GM12878 (cell line): Measurements from ENCODE around the gene PIR. TPM values are rescaled to one million over a fixed set of nuclear protein-coding genes. Genes with fewer than 3 reads are reported as not detected.

Source experiments
- ATAC-seq: fragments of 200-7000 bp; cut with Tn5 transposase; 3 replicates; pipeline ENCODE4 v1.9.1; 2020; ENCODE audit warnings: mild to moderate bottlenecking, moderate library complexity
- BruUV-seq: library from RNA; stranded (reverse); fragments of 400-500 nt; replicated peaks from 2 replicates; lab custom pipeline; 2021; lab: Mats Ljungman, UMichigan
- CTCF ChIA-PET: fragments of 300-600 bp; sonication (Branson Sonifier 250); formaldehyde crosslinking; extraction: SDS; loops from one replicate; lab custom pipeline; 2021; ENCODE audit warnings: inconsistent platforms; lab: Yijun Ruan, JAX
- POLR2A ChIA-PET: fragments of 350-600 bp; formaldehyde crosslinking; extraction: SDS; loops from one replicate; lab custom pipeline; 2021; ENCODE audit warnings: inconsistent platforms; lab: Charles Lee
- RAD21 ChIA-PET: fragments of 300-600 bp; sonication (Branson Sonifier 250); formaldehyde crosslinking; loops from one replicate; lab custom pipeline; 2023; ENCODE audit warnings: antibody characterized with exemption; ENCODE audit not compliant: unreplicated experiment; lab: Charles Lee
- SMC1A ChIA-PET: fragments of 300-600 bp; sonication (Branson Sonifier 250); formaldehyde crosslinking; loops from one replicate; lab custom pipeline; 2023; ENCODE audit not compliant: unreplicated experiment, uncharacterized antibody; lab: Charles Lee
- DNase-seq: peaks from one replicate; pipeline ENCODE4 v3.0.0-alpha.2; 2011; ENCODE audit warnings: low read depth, low spot score
- FAIRE-seq: peaks from 3 replicates; lab custom pipeline; 2011; peaks lifted over from hg19 to GRCh38; lab: Jason Lieb, UNC
- H2AFZ ChIP-seq: 2 replicates; pipeline ENCODE4 v1.6.0; 2011; ENCODE audit warnings: low read depth, low read length, control low read depth; ENCODE audit not compliant: control insufficient read depth
- H3K27ac ChIP-seq: 2 replicates; pipeline ENCODE4 v1.5.1; 2011; ENCODE audit warnings: control low read depth; ENCODE audit not compliant: control insufficient read depth, insufficient read depth
- H3K27me3 ChIP-seq, 2 experiments: replicated peaks in 1 of 2; 2 replicates each; pipeline versions ENCODE4 v1.6.0 to v1.6.1; 2011; ENCODE audit warnings: low read length in 1 of 2; ENCODE audit not compliant: control insufficient read depth in 2 of 2, insufficient read depth in 2 of 2
- H3K36me3 ChIP-seq, 2 experiments: 2 replicates each; pipeline ENCODE4 v1.5.1; 2011; ENCODE audit warnings: low read length in 1 of 2; ENCODE audit not compliant: control insufficient read depth in 2 of 2, insufficient read depth in 2 of 2
- H3K4me1 ChIP-seq: 2 replicates; pipeline ENCODE4 v1.6.1; 2011; ENCODE audit warnings: mild to moderate bottlenecking, low read length, moderate library complexity, mixed read lengths; ENCODE audit not compliant: control insufficient read depth, insufficient read depth
- H3K4me2 ChIP-seq: 2 replicates; pipeline ENCODE4 v1.6.0; 2011; ENCODE audit warnings: control low read depth; ENCODE audit not compliant: control insufficient read depth, insufficient read depth
- H3K4me3 ChIP-seq: fragments of 200-600 bp; sonication (generic); 2 replicates; pipeline ENCODE4 v1.5.1; 2016
- H3K79me2 ChIP-seq: 2 replicates; pipeline ENCODE4 v1.6.0; 2011; ENCODE audit warnings: low read length; ENCODE audit not compliant: control insufficient read depth, insufficient read depth
- H3K9ac ChIP-seq: 2 replicates; pipeline ENCODE4 v1.8.0; 2011; ENCODE audit warnings: low read length, control low read depth, mixed read lengths; ENCODE audit not compliant: control insufficient read depth, insufficient read depth
- H3K9me3 ChIP-seq: replicated peaks from 3 replicates; pipeline ENCODE4 v1.5.1; 2011; ENCODE audit warnings: mild to moderate bottlenecking, low read length; ENCODE audit not compliant: control insufficient read depth, insufficient read depth
- H4K20me1 ChIP-seq: 2 replicates; pipeline ENCODE4 v1.6.0; 2011; ENCODE audit not compliant: control insufficient read depth, insufficient read depth
- BHLHE40 ChIP-seq, 2 experiments: fragments of 450-650 bp in 1 of 2; IDR thresholded peaks; 2 replicates each; pipeline ENCODE4 v1.6.1; 2011 to 2017; ENCODE audit warnings: low read depth in 2 of 2, borderline replicate concordance in 1 of 2, improper control_type of control experiment in 1 of 2, low read length in 1 of 2, mild to moderate bottlenecking in 1 of 2
- FOS ChIP-seq: IDR thresholded peaks from 3 replicates; pipeline ENCODE4 v1.6.1; 2011; ENCODE audit warnings: borderline replicate concordance; ENCODE audit not compliant: insufficient read length; ENCODE audit errors: extremely low read depth
- LARP7 ChIP-seq: fragments of 450-650 bp; IDR thresholded peaks from 2 replicates; pipeline ENCODE4 v1.6.1; 2017; ENCODE audit warnings: mild to moderate bottlenecking
- NFIC ChIP-seq: IDR thresholded peaks from 2 replicates; pipeline ENCODE4 v1.6.1; 2012; ENCODE audit warnings: low read depth, mild to moderate bottlenecking, inconsistent platforms, low read length, moderate library complexity
- PAX5 ChIP-seq: IDR thresholded peaks from 2 replicates; pipeline ENCODE4 v1.6.1; 2011; ENCODE audit warnings: low read depth, low read length, borderline replicate concordance
- POLR2A ChIP-seq: IDR thresholded peaks from 2 replicates; pipeline ENCODE4 v1.6.1; 2011; ENCODE audit warnings: low read depth, mild to moderate bottlenecking, low read length
- SKIL ChIP-seq: fragments of 450-650 bp; IDR thresholded peaks from 2 replicates; pipeline ENCODE4 v1.6.1; 2017; ENCODE audit warnings: mild to moderate bottlenecking, low read depth, inconsistent platforms; ENCODE audit not compliant: poor library complexity, severe bottlenecking
- SRF ChIP-seq, 2 experiments: IDR thresholded peaks; 2 replicates each; pipeline ENCODE4 v1.6.1; 2011; ENCODE audit warnings: low read depth in 2 of 2, low read length in 2 of 2, mild to moderate bottlenecking in 1 of 2, moderate library complexity in 1 of 2
- WRNIP1 ChIP-seq: IDR thresholded peaks from 2 replicates; pipeline ENCODE4 v1.6.1; 2011; ENCODE audit warnings: low read depth, low read length, improper control_type of control experiment, borderline replicate concordance
- ZBTB4 ChIP-seq: fragments of 450-650 bp; formaldehyde crosslinking; IDR thresholded peaks from 2 replicates; pipeline ENCODE4 v1.4.0; 2022; ENCODE audit warnings: mild to moderate bottlenecking, moderate library complexity
- WGBS: methylation state at CpG from one replicate; pipeline ENCODE4 v1.1.6; 2016; ENCODE audit warnings: low lambda C conversion rate; ENCODE audit not compliant: insufficient replicate concordance, insufficient coverage; ENCODE audit errors: missing lambda C conversion rate; 5-methylcytosine and 5-hydroxymethylcytosine counted together
- in situ Hi-C: fragments of 300-500 bp; cut with MboI; formaldehyde crosslinking; loops from 9 replicates; pipeline ENCODE4 v1.14.3; 2018; ENCODE audit warnings: mixed read lengths
- intact Hi-C: fragments of 100-400 bp; cut with micrococcal nuclease; formaldehyde crosslinking; loops from one replicate; pipeline ENCODE4 v1.14.2; 2022; ENCODE audit not compliant: unreplicated experiment
- polyA plus RNA-seq, 11 experiments: library from polyadenylated mRNA; depleted of rRNA in 4 of 11; unstranded in 6 of 11; stranded (reverse) in 5 of 11; fragments of >200 nt; fragmentation: Nextera tagmentation in 4 of 11; fragmentation: Illumina TruSeq in 1 of 11; extraction: Ambion mirVana in 4 of 11; extraction: Trizol in 1 of 11; gene quantifications; 1 replicate in 1 of 11; 2 replicates in 10 of 11; pipeline versions ENCODE4 v1.2.1 to v1.2.3, GENCODE V29; 2011 to 2016; ENCODE audit warnings: inconsistent platforms in 2 of 11, missing spikeins in 2 of 11, low read depth in 1 of 11
- total RNA-seq, 4 experiments: library from RNA; depleted of rRNA in 3 of 4; stranded (reverse); fragments of >200 nt in 3 of 4; fragmentation: Illumina TruSeq in 1 of 4; extraction: Trizol in 1 of 4; gene quantifications; 2 replicates each; pipeline versions ENCODE4 v1.2.1 to v1.2.3, GENCODE V29; 2013 to 2021

The PIR gene
- total and polyA plus RNA-seq, 10 of the 15 experiments (the other 5 are each of a cell fraction or from before 2014, with no cell fraction given) = 3.8 to 16.5 (median 7.3) TPM

- TF ChIP-seq ZBTB4 (CRISPR knock-in tag) = no peak
Measured at GRCh38 chrX:15401378-15401777, 91.8 kb downstream of the PIR start (continued).

DNA sequence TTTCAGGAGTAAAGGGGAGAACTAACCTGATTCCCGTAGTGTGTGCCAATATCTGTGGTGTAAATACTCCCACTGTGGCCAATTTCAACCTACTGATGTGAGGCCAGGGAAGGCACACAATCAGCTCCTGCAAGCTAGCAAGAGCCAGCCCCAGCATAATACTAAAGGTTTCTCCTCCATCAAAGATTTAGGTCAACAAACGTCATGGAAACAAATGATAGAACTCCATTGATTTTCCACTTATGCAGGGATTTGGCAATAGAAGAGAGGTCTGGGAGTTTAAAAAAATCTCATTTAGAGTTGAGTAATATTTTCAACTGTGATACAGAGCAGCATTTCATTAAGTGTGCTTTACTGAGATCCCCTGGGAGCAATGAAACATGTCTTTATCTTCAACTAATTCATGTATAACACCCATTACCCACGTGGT, 93.2 kb downstream of the PIR start:
- no peak for DNase-seq
- H3K4me2 ChIP-seq = no peak overlapping the region
- WGBS = 39% methylated on average over 3 of the region's 3 CpGs
- no peak for FAIRE-seq
- H3K27ac ChIP-seq = no peak overlapping the region
- BruUV-seq = no TSS peak
- in situ Hi-C loops (no loop called here), intact Hi-C loops (no loop called here)
- ChIA-PET SMC1A (interaction anchor here (1.6 kb wide), 1 partner anchor 67 kb away, joined by 5 read pairs; no protein-coding TSS in a partner anchor), RAD21 (no interaction called here), CTCF (interaction anchor here (0.6 to 1.5 kb wide), 2 partner anchors 12 to 51 kb away, joined by 3 to 5 read pairs; no protein-coding TSS in a partner anchor), POLR2A (no interaction called here)
- TF ChIP-seq NFIC = no peak
- TF ChIP-seq SRF (IDR thresholded peaks at IDR 0.05; ENCODE audit: low read depth in 2 of 2, low read length in 2 of 2) = no peak
- TF ChIP-seq POLR2A = no peak
- TF ChIP-seq WRNIP1 = no peak
- no peak for TF ChIP-seq PAX5
- TF ChIP-seq LARP7 = no peak
- no peak for TF ChIP-seq FOS
- no peak for TF ChIP-seq BHLHE40 (IDR thresholded peaks at IDR 0.05; ENCODE audit: borderline replicate concordance in 1 of 2, low read depth in 2 of 2, low read length in 1 of 2)
- no peak for TF ChIP-seq SKIL
- H3K36me3 ChIP-seq = no peaks in the 10 kb centered on the region
- no peak overlapping the region for H3K9ac ChIP-seq
- H3K4me3 ChIP-seq = no peak overlapping the region
- H2AFZ ChIP-seq = no peak overlapping the region
- no peaks in the 10 kb centered on the region for H3K9me3 ChIP-seq
- no peaks in the 10 kb centered on the region for H3K4me1 ChIP-seq
- no peak for ATAC-seq
- H4K20me1 ChIP-seq = no peaks in the 10 kb centered on the region
- no peaks in the 10 kb centered on the region for H3K27me3 ChIP-seq
- no peaks in the 10 kb centered on the region for H3K79me2 ChIP-seq
